ENCODE data around the gene EFNA5.

The EFNA5 gene

DNA sequence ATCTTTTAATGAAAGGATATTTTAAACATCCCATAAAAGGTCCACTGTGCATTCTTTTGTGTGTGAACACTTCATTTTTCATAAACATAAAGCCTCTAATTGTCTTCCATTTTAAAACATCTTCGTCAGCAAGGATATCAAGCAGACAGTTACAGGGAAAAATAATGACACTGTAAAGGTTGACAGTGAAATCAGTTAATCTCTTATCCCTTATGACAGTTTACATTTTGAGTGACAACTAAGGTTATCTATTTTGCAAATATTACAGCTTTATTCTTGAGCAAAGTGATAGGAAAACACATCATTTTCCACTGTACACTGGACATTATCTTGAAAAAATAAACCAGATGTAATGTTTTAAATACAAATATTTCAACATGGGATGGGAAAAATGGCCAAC is 28.7 kb upstream of the EFNA5 start:
- Histone ChIP-seq H3K36me3 (ENCODE audit: insufficient read depth) (no peaks in the 10 kb centered on the region), H3K4me3 (IDR thresholded peaks at IDR 0.05; ENCODE audit: insufficient read depth, low read depth, low read length) (no peak overlapping the region), H4K20me1 (ENCODE audit: insufficient read depth) (no peaks in the 10 kb centered on the region), H2AFZ (ENCODE audit: low read depth) (no peak overlapping the region), H3K79me2 (ENCODE audit: insufficient read depth, low read depth) (no peaks in the 10 kb centered on the region), H3K9ac (no peak overlapping the region), H3K4me2 (no peak overlapping the region), H3K27me3 (ENCODE audit: insufficient read depth, low read depth) (no peaks in the 10 kb centered on the region), H3K4me1 (ENCODE audit: low read depth, poor library complexity, severe bottlenecking) (no peaks in the 10 kb centered on the region), H3K27ac (no peak overlapping the region)
- TF ChIP-seq, protein P1, sequence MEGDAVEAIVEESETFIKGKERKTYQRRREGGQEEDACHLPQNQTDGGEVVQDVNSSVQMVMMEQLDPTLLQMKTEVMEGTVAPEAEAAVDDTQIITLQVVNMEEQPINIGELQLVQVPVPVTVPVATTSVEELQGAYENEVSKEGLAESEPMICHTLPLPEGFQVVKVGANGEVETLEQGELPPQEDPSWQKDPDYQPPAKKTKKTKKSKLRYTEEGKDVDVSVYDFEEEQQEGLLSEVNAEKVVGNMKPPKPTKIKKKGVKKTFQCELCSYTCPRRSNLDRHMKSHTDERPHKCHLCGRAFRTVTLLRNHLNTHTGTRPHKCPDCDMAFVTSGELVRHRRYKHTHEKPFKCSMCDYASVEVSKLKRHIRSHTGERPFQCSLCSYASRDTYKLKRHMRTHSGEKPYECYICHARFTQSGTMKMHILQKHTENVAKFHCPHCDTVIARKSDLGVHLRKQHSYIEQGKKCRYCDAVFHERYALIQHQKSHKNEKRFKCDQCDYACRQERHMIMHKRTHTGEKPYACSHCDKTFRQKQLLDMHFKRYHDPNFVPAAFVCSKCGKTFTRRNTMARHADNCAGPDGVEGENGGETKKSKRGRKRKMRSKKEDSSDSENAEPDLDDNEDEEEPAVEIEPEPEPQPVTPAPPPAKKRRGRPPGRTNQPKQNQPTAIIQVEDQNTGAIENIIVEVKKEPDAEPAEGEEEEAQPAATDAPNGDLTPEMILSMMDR (conservative IDR thresholded peaks at IDR 0.05; ENCODE audit: low read depth, low read length): no peak

DNA sequence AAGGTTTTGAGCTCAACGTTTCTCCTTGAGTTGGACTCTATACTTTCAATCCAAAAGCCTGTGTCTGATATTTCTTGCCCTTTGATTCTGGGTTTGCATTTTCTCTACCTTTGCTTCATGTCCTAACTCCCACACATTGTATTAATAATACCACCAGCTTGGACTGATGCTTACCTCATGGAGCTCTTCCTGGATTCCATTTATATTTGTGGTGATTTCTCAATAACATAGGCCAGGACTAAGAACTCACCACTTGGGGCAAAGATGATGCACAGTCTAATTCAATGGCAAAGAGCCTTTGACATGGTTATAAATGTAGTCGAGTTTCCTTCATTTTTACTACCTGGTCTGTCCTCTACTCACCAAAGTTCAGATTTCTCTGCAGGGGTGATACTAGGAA is 27.5 kb upstream of the EFNA5 start:
- no peaks in the 10 kb centered on the region for H3K79me2 ChIP-seq (ENCODE audit: insufficient read depth, low read depth)
- no peaks in the 10 kb centered on the region for H4K20me1 ChIP-seq (ENCODE audit: insufficient read depth)
- H2AFZ ChIP-seq (ENCODE audit: low read depth): no peak overlapping the region

DNA sequence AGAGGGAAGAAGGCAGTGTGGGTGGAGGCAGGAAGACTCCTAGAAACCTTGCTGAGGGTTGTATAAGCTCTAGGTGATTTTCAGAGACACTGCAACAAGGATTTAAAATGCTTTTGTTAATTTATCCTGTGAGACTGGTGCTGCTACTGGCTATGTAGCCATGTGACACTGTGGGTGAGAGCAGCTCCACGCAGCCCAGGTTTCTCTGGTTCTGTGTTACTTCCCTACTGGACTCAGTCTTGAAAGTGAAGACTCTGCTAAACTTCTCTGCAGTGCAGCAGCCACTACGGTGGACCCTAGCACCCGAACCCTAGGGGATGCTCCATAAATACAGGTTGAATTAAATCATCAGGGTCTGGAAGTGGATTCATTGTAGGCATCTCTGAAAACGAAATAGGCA is 25.8 kb upstream of the EFNA5 start:
- H2AFZ ChIP-seq (ENCODE audit: low read depth): no peak overlapping the region
- H3K27me3 ChIP-seq (ENCODE audit: insufficient read depth, low read depth): no peaks in the 10 kb centered on the region
- H3K4me1 ChIP-seq (ENCODE audit: low read depth, poor library complexity, severe bottlenecking): no peaks in the 10 kb centered on the region
- no peak overlapping the region for H3K4me3 ChIP-seq (IDR thresholded peaks at IDR 0.05; ENCODE audit: insufficient read depth, low read depth, low read length)
- H3K4me2 ChIP-seq: no peak overlapping the region
- H3K79me2 ChIP-seq (ENCODE audit: insufficient read depth, low read depth): no peaks in the 10 kb centered on the region
- no peaks in the 10 kb centered on the region for H4K20me1 ChIP-seq (ENCODE audit: insufficient read depth)
- H3K36me3 ChIP-seq (ENCODE audit: insufficient read depth): no peaks in the 10 kb centered on the region
- TF ChIP-seq, protein P1 (conservative IDR thresholded peaks at IDR 0.05; ENCODE audit: low read depth, low read length): no peak
- no peak overlapping the region for H3K9ac ChIP-seq
- no peak overlapping the region for H3K27ac ChIP-seq

More for the DNA sequence above, 27.5 kb upstream of the EFNA5 start:
- no peak overlapping the region for H3K4me3 ChIP-seq (IDR thresholded peaks at IDR 0.05; ENCODE audit: insufficient read depth, low read depth, low read length)
- TF ChIP-seq, protein P1 (conservative IDR thresholded peaks at IDR 0.05; ENCODE audit: low read depth, low read length): no peak
- H3K27me3 ChIP-seq (ENCODE audit: insufficient read depth, low read depth): no peaks in the 10 kb centered on the region
- H3K4me1 ChIP-seq (ENCODE audit: low read depth, poor library complexity, severe bottlenecking): no peaks in the 10 kb centered on the region
- no peak overlapping the region for H3K27ac ChIP-seq
- H3K9ac ChIP-seq: no peak overlapping the region
- no peak overlapping the region for H3K4me2 ChIP-seq
- no peaks in the 10 kb centered on the region for H3K36me3 ChIP-seq (ENCODE audit: insufficient read depth)

DNA sequence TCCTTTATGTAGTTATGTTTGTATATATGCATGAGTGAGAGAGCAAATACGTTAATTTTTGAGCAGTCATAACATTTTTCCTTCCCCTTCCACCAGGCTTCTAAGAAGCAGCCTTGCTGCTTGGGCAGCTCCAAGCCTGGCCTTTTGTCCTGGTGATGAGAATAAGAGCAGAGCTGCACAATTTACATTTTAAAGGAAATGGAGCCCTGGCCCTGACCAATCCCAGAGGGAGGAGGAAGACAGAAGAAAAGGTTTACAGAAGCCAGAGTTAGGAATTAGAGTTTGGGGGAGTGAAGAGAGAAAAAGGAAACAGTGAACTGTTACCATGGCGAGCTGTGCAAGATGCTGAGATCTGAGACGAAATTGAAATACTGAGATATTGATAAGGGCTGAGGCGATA is 25.3 kb upstream of the EFNA5 start:
- no peaks in the 10 kb centered on the region for H3K79me2 ChIP-seq (ENCODE audit: insufficient read depth, low read depth)
- H2AFZ ChIP-seq (ENCODE audit: low read depth): no peak overlapping the region
- H3K27me3 ChIP-seq (ENCODE audit: insufficient read depth, low read depth): no peaks in the 10 kb centered on the region
- no peaks in the 10 kb centered on the region for H4K20me1 ChIP-seq (ENCODE audit: insufficient read depth)
- no peak overlapping the region for H3K4me2 ChIP-seq
- H3K4me3 ChIP-seq (IDR thresholded peaks at IDR 0.05; ENCODE audit: insufficient read depth, low read depth, low read length): no peak overlapping the region
- H3K4me1 ChIP-seq (ENCODE audit: low read depth, poor library complexity, severe bottlenecking): no peaks in the 10 kb centered on the region
- H3K36me3 ChIP-seq (ENCODE audit: insufficient read depth): no peaks in the 10 kb centered on the region
- no peak overlapping the region for H3K27ac ChIP-seq
- TF ChIP-seq, protein P1 (conservative IDR thresholded peaks at IDR 0.05; ENCODE audit: low read depth, low read length): no peak
- H3K9ac ChIP-seq: no peak overlapping the region
